NCI-H460 (cell line): Measurements from ENCODE around the gene TOP2B. TPM values are rescaled to one million over a fixed set of nuclear protein-coding genes. Genes with fewer than 3 reads are reported as not detected.
A peak's percentile ranks its signal among the peaks of the same experiment; 100 is the strongest.

Experiments used
- DNase-seq: peaks from one replicate; pipeline ENCODE4 v3.0.0-alpha.2; 2016; ENCODE audit warnings: low read depth; ENCODE audit errors: extremely low read depth
- polyA plus RNA-seq: library from polyadenylated mRNA; depleted of rRNA; stranded (reverse); fragments of >200 nt; gene quantifications from 2 replicates; pipeline ENCODE4 v1.2.3, GENCODE V29; 2014; cell fraction: nucleus; rRNA removed
- total RNA-seq: library from RNA; depleted of rRNA; stranded (reverse); fragments of >200 nt; shearing (Covaris generic); gene quantifications from 2 replicates; pipeline ENCODE4 v1.2.3, GENCODE V29; 2014; rRNA removed

TOP2B gene
- total RNA-seq, result 84.9 and 90.3 TPM in 2 replicates
- polyA plus RNA-seq, result 43.6 and 47.9 TPM in 2 replicates

GRCh38 chr3:25664812-25665314 is at the start of gene TOP2B:
Gene TOP2B, minus strand, starts transcription at chr3:25664907. Its CDS starts 610 bp downstream, at chr3:25664297.
- peak; percentile 88 for DNase-seq

- DNase-seq, result no peak
These were observed 48.8 kb upstream of the TOP2B start for GRCh38 chr3:25713341-25713985.

- DNase-seq, result no peak
These were observed 46.4 kb upstream of the TOP2B start for GRCh38 chr3:25711090-25711489.

- DNase-seq, result no peak
These were observed 43.3 kb upstream of the TOP2B start for GRCh38 chr3:25708036-25708435.

- DNase-seq, result no peak
These were observed 42.7 kb upstream of the TOP2B start for GRCh38 chr3:25707268-25707926.

- no peak for DNase-seq
These were observed 41.5 kb upstream of the TOP2B start for GRCh38 chr3:25706213-25706612.

- no peak for DNase-seq
These were observed 32.8 kb upstream of the TOP2B start for GRCh38 chr3:25697553-25697952.

GRCh38 chr3:25695731-25696420 is 31.2 kb upstream of the TOP2B start:
- DNase-seq, result no peak

GRCh38 chr3:25693238-25693637 is 28.5 kb upstream of the TOP2B start:
- no peak for DNase-seq

- DNase-seq, result no peak
These were observed 27.6 kb upstream of the TOP2B start for GRCh38 chr3:25692341-25692740.

- no peak for DNase-seq
These were observed 26.2 kb upstream of the TOP2B start for GRCh38 chr3:25690768-25691533.

GRCh38 chr3:25689226-25689625 is 24.5 kb upstream of the TOP2B start:
- DNase-seq, result no peak

GRCh38 chr3:25687742-25688141 is 23.0 kb upstream of the TOP2B start:
- no peak for DNase-seq

GRCh38 chr3:25686766-25687165 is 22.1 kb upstream of the TOP2B start:
- DNase-seq, result no peak

- DNase-seq, result no peak
These were observed 19.2 kb upstream of the TOP2B start for GRCh38 chr3:25683882-25684281.

- DNase-seq, result no peak
These were observed 18.7 kb upstream of the TOP2B start for GRCh38 chr3:25683410-25683809.

- DNase-seq, result no peak
These were observed 15.1 kb upstream of the TOP2B start for GRCh38 chr3:25679642-25680302.

- DNase-seq, result no peak
These were observed 14.5 kb upstream of the TOP2B start for GRCh38 chr3:25679166-25679565.

- no peak for DNase-seq
These were observed 13.9 kb upstream of the TOP2B start for GRCh38 chr3:25678581-25678980.

GRCh38 chr3:25677121-25677520 is 12.4 kb upstream of the TOP2B start:
- DNase-seq, result no peak
